Measurements from ENCODE around the gene FAM53C.

FAM53C gene

GRCh38 chr5:138391859-138392386, 53.9 kb downstream of the FAM53C start:
- DNase-seq (ENCODE audit: low spot score) = no peak
